HepG2 (cell line): ENCODE results near the gene FRAS1. TPM values are rescaled to one million over a fixed set of nuclear protein-coding genes. Genes with fewer than 3 reads are reported as not detected.

Source experiments
- ATAC-seq: fragments of 200-7000 bp; cut with Tn5 transposase; 3 replicates; pipeline ENCODE4 v1.9.1; 2020; ENCODE audit warnings: mild to moderate bottlenecking, moderate library complexity
- BruUV-seq: library from RNA; stranded (reverse); fragments of 400-500 nt; replicated peaks from 2 replicates; lab custom pipeline; 2021; lab: Mats Ljungman, UMichigan
- CTCF ChIA-PET: fragments of 300-600 bp; formaldehyde crosslinking; extraction: SDS; loops from one replicate; lab custom pipeline; 2021; ENCODE audit warnings: low total read pairs, inconsistent platforms, low intra/inter-chr PET ratio; lab: Yijun Ruan, JAX
- POLR2A ChIA-PET: fragments of 350-600 bp; sonication (Branson Sonifier 250); formaldehyde crosslinking; loops from one replicate; lab custom pipeline; 2020; ENCODE audit warnings: antibody characterized with exemption, inconsistent platforms; lab: Yijun Ruan, JAX
- DNase-seq: peaks from one replicate; pipeline ENCODE4 v3.0.0-alpha.2; 2015; ENCODE audit warnings: low spot score
- FAIRE-seq: peaks from 3 replicates; lab custom pipeline; 2011; peaks lifted over from hg19 to GRCh38; lab: Jason Lieb, UNC
- H2AFZ ChIP-seq: one replicate; pipeline ENCODE4 v1.6.1; 2011; ENCODE audit warnings: low read length, inconsistent platforms
- H3K27ac ChIP-seq: fragments of 300-600 bp; 3 replicates; pipeline ENCODE4 v1.8.0; 2011; ENCODE audit warnings: mixed run types, mild to moderate bottlenecking, mixed read lengths, low read length, inconsistent platforms; ENCODE audit not compliant: insufficient read depth; ENCODE audit errors: extremely low read length
- H3K27me3 ChIP-seq, 2 experiments: fragments of 200-600 bp in 1 of 2; 2 replicates in 1 of 2; 3 replicates in 1 of 2; pipeline versions ENCODE4 v1.6.0 to v1.8.0; 2011; ENCODE audit warnings: low read length in 2 of 2, mild to moderate bottlenecking in 2 of 2, moderate library complexity in 2 of 2, inconsistent platforms in 1 of 2; ENCODE audit not compliant: insufficient read depth in 2 of 2, control insufficient read depth in 1 of 2
- H3K36me3 ChIP-seq, 2 experiments: fragments of 200-600 bp in 1 of 2; replicated peaks in 1 of 2; 2 replicates in 1 of 2; 3 replicates in 1 of 2; pipeline versions ENCODE4 v1.5.1 to v1.8.0; 2011; ENCODE audit warnings: low read length in 2 of 2, inconsistent platforms in 1 of 2; ENCODE audit not compliant: insufficient read depth in 2 of 2, control insufficient read depth in 1 of 2
- H3K4me1 ChIP-seq: 2 replicates; pipeline ENCODE4 v1.5.1; 2012; ENCODE audit warnings: low read length, inconsistent platforms; ENCODE audit not compliant: insufficient read depth
- H3K4me2 ChIP-seq: 2 replicates; pipeline ENCODE4 v1.6.0; 2011; ENCODE audit warnings: low read depth, low read length, inconsistent platforms
- H3K4me3 ChIP-seq, 3 experiments: fragments of 200-600 bp in 1 of 3; sonication (generic), shearing (Covaris generic) in 1 of 3; replicated peaks in 1 of 3; 2 replicates each; pipeline ENCODE4 v1.5.1; 2011 to 2016; ENCODE audit warnings: low read length in 3 of 3, inconsistent platforms in 2 of 3, low read depth in 2 of 3, mild to moderate bottlenecking in 2 of 3, control low read depth in 1 of 3, mixed read lengths in 1 of 3; ENCODE audit not compliant: insufficient read depth in 1 of 3
- H3K79me2 ChIP-seq: one replicate; pipeline ENCODE4 v1.6.1; 2011; ENCODE audit warnings: low read length, inconsistent platforms; ENCODE audit not compliant: insufficient read depth
- H3K9ac ChIP-seq: 2 replicates; pipeline ENCODE4 v1.6.0; 2011; ENCODE audit warnings: mild to moderate bottlenecking, low read depth, low read length, inconsistent platforms; ENCODE audit not compliant: insufficient read depth
- H3K9me3 ChIP-seq: 2 replicates; pipeline ENCODE4 v1.5.1; 2012; ENCODE audit warnings: mild to moderate bottlenecking, low read length
- H4K20me1 ChIP-seq: 2 replicates; pipeline ENCODE4 v1.6.0; 2011; ENCODE audit warnings: inconsistent platforms, mild to moderate bottlenecking, low read length, moderate library complexity; ENCODE audit not compliant: insufficient read depth
- DMAP1 ChIP-seq: IDR thresholded peaks from 2 replicates; pipeline ENCODE4 v1.6.1; 2016
- HOXA7 ChIP-seq: sonication (generic); formaldehyde crosslinking; IDR thresholded peaks from 2 replicates; pipeline ENCODE4 v1.8.1; 2022; ENCODE audit warnings: mild to moderate bottlenecking, missing genetic modification reagents, moderate library complexity
- JUNB ChIP-seq: sonication (generic); formaldehyde crosslinking; IDR thresholded peaks from 2 replicates; pipeline ENCODE4 v1.8.0; 2022; ENCODE audit warnings: missing genetic modification reagents, mild to moderate bottlenecking, borderline replicate concordance
- MTA1 ChIP-seq: sonication (generic); formaldehyde crosslinking; IDR thresholded peaks from 2 replicates; pipeline ENCODE4 v1.4.0; 2020; ENCODE audit warnings: missing genetic modification reagents, mild to moderate bottlenecking, borderline replicate concordance
- MTF2 ChIP-seq: sonication (generic); formaldehyde crosslinking; IDR thresholded peaks from 2 replicates; pipeline ENCODE4 v1.5.0; 2020; ENCODE audit warnings: missing genetic modification reagents, borderline replicate concordance
- SMARCE1 ChIP-seq: fragments of 450-650 bp; IDR thresholded peaks from 2 replicates; pipeline ENCODE4 v1.6.1; 2017; ENCODE audit warnings: borderline replicate concordance
- SRY ChIP-seq: sonication (generic); formaldehyde crosslinking; IDR thresholded peaks from 2 replicates; pipeline ENCODE4 v1.8.0; 2022; ENCODE audit warnings: mild to moderate bottlenecking, missing genetic modification reagents
- ZC3H4 ChIP-seq: sonication (generic); formaldehyde crosslinking; IDR thresholded peaks from 2 replicates; pipeline ENCODE4 v1.4.0; 2020; ENCODE audit warnings: missing genetic modification reagents, borderline replicate concordance
- ZNF317 ChIP-seq: sonication (generic); formaldehyde crosslinking; IDR thresholded peaks from 2 replicates; pipeline ENCODE4 v1.5.0; 2020; ENCODE audit warnings: mild to moderate bottlenecking, missing genetic modification reagents
- WGBS: methylation state at CpG from one replicate; pipeline ENCODE4 v1.1.6; 2017; ENCODE audit warnings: low lambda C conversion rate; 5-methylcytosine and 5-hydroxymethylcytosine counted together
- in situ Hi-C: cut with HindIII; loops from 2 replicates; pipeline ENCODE4 v1.10.0; 2017; ENCODE audit warnings: low pct_unique_long_range_greater_than_20kb; ENCODE audit not compliant: extremely low pct_ligation_motif_present
- intact Hi-C: fragments of 100-400 bp; cut with micrococcal nuclease; formaldehyde crosslinking; loops from one replicate; pipeline ENCODE4 v1.10.0; 2022; ENCODE audit not compliant: unreplicated experiment
- polyA plus RNA-seq, 8 experiments: library from polyadenylated mRNA; depleted of rRNA in 3 of 8; stranded (reverse) in 7 of 8; unstranded in 1 of 8; fragments of >200 nt; fragmentation: Illumina TruSeq in 4 of 8; extraction: Trizol in 4 of 8; gene quantifications; 2 replicates each; pipeline versions ENCODE4 v1.2.1 to v1.2.3, GENCODE V29; 2011 to 2016; ENCODE audit warnings: low read depth in 4 of 8, missing spikeins in 1 of 8, mixed read lengths in 1 of 8; ENCODE audit not compliant: insufficient read depth in 1 of 8
- total RNA-seq, 5 experiments: library from RNA; depleted of rRNA; stranded (reverse); fragments of >200 nt; fragmentation: Illumina TruSeq; extraction: Trizol; gene quantifications; 2 replicates each; pipeline ENCODE4 v1.2.3, GENCODE V29; 2016; ENCODE audit warnings: low read depth in 1 of 5
- TF ChIP-seq, protein P1 (sequence below): sonication (generic); formaldehyde crosslinking; IDR thresholded peaks from 2 replicates; pipeline ENCODE4 v1.4.0; 2020; ENCODE audit warnings: missing genetic modification reagents
- TF ChIP-seq, protein P2 (sequence below): sonication (generic); formaldehyde crosslinking; IDR thresholded peaks from 2 replicates; pipeline ENCODE4 v1.4.0; 2020; ENCODE audit warnings: missing genetic modification reagents, mild to moderate bottlenecking, borderline replicate concordance
- TF ChIP-seq, protein P3 (sequence below): sonication (generic); formaldehyde crosslinking; IDR thresholded peaks from 2 replicates; pipeline ENCODE4 v1.4.0; 2020; ENCODE audit warnings: missing genetic modification reagents
- TF ChIP-seq, protein P4 (sequence below): sonication (generic); formaldehyde crosslinking; IDR thresholded peaks from 2 replicates; pipeline ENCODE4 v1.4.0; 2020; ENCODE audit warnings: missing genetic modification reagents

FRAS1 gene
- total and polyA plus RNA-seq, 2 of the 13 experiments (the other 11 are each of a cell fraction or from before 2014, with no cell fraction given): 22.5 to 31.6 TPM

DNA sequence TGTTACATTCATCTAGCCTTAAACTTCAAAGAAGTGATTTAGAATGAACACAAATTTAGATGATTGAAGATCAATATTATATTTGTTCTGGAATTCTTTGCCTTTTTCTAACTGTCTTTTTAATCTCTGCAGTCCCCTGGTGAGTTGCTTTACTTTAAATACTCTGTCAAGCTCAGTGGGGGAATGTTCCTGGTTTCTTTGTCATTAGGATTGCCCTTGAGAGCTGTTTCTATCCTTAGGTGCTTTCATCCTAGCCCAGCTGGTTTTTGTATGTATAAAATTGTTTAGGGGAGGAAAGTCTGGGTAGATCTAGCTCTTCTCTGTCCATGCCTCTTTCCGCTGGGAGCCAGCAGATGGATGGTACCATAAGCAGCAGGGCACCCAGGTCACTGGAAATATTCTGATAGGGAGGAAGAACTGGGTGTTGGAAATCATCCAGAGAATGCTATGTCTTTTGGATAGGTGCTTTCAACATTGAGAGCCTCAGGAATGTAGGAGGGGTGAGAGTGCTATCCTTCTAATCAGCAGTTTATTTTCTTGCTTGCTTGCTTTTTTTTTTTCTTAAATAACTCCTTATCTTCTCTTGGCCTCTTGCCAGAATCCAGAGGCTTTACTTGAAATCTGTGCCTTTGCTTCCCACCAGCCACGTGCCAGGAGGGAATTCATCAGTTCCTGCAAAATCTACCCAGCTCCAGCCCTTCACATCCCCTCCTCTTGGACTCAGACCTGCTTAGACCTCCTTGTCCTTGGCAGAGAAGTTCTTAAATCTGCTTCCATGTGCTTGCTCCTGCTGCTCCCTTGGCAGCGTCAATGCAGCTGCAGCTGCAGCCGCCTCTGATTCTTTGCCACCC, 279.2 kb downstream of the FRAS1 start:
- CTCF ChIA-PET: no interaction called here
- POLR2A ChIA-PET: no interaction called here
- TF ChIP-seq HOXA7 (CRISPR knock-in tag) (no peak), JUNB (CRISPR knock-in tag) (no peak), SRY (CRISPR knock-in tag) (no peak), ZNF317 (CRISPR knock-in tag) (no peak), SMARCE1 (no peak), ZC3H4 (no peak), DMAP1 (CRISPR knock-in tag) (no peak), MTA1 (no peak), MTF2 (no peak)
- TF ChIP-seq, protein P1, sequence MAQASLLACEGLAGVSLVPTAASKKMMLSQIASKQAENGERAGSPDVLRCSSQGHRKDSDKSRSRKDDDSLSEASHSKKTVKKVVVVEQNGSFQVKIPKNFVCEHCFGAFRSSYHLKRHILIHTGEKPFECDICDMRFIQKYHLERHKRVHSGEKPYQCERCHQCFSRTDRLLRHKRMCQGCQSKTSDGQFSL (CRISPR knock-in tag): no peak
- TF ChIP-seq, protein P2, sequence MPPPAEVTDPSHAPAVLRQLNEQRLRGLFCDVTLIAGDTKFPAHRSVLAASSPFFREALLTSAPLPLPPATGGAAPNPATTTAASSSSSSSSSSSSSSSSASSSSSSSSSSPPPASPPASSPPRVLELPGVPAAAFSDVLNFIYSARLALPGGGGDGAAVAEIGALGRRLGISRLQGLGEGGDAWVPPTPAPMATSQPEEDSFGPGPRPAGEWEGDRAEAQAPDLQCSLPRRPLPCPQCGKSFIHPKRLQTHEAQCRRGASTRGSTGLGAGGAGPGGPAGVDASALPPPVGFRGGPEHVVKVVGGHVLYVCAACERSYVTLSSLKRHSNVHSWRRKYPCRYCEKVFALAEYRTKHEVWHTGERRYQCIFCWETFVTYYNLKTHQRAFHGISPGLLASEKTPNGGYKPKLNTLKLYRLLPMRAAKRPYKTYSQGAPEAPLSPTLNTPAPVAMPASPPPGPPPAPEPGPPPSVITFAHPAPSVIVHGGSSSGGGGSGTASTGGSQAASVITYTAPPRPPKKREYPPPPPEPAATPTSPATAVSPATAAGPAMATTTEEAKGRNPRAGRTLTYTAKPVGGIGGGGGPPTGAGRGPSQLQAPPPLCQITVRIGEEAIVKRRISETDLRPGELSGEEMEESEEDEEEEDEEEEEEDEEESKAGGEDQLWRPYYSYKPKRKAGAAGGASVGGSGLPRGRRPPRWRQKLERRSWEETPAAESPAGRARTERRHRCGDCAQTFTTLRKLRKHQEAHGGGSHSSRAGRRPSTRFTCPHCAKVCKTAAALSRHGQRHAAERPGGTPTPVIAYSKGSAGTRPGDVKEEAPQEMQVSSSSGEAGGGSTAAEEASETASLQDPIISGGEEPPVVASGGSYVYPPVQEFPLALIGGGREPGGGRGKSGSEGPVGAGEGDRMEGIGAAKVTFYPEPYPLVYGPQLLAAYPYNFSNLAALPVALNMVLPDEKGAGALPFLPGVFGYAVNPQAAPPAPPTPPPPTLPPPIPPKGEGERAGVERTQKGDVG (CRISPR knock-in tag): no peak
- TF ChIP-seq, protein P3, sequence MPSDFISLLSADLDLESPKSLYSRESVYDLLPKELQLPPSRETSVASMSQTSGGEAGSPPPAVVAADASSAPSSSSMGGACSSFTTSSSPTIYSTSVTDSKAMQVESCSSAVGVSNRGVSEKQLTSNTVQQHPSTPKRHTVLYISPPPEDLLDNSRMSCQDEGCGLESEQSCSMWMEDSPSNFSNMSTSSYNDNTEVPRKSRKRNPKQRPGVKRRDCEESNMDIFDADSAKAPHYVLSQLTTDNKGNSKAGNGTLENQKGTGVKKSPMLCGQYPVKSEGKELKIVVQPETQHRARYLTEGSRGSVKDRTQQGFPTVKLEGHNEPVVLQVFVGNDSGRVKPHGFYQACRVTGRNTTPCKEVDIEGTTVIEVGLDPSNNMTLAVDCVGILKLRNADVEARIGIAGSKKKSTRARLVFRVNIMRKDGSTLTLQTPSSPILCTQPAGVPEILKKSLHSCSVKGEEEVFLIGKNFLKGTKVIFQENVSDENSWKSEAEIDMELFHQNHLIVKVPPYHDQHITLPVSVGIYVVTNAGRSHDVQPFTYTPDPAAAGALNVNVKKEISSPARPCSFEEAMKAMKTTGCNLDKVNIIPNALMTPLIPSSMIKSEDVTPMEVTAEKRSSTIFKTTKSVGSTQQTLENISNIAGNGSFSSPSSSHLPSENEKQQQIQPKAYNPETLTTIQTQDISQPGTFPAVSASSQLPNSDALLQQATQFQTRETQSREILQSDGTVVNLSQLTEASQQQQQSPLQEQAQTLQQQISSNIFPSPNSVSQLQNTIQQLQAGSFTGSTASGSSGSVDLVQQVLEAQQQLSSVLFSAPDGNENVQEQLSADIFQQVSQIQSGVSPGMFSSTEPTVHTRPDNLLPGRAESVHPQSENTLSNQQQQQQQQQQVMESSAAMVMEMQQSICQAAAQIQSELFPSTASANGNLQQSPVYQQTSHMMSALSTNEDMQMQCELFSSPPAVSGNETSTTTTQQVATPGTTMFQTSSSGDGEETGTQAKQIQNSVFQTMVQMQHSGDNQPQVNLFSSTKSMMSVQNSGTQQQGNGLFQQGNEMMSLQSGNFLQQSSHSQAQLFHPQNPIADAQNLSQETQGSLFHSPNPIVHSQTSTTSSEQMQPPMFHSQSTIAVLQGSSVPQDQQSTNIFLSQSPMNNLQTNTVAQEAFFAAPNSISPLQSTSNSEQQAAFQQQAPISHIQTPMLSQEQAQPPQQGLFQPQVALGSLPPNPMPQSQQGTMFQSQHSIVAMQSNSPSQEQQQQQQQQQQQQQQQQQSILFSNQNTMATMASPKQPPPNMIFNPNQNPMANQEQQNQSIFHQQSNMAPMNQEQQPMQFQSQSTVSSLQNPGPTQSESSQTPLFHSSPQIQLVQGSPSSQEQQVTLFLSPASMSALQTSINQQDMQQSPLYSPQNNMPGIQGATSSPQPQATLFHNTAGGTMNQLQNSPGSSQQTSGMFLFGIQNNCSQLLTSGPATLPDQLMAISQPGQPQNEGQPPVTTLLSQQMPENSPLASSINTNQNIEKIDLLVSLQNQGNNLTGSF (CRISPR knock-in tag): no peak
- TF ChIP-seq, protein P4, sequence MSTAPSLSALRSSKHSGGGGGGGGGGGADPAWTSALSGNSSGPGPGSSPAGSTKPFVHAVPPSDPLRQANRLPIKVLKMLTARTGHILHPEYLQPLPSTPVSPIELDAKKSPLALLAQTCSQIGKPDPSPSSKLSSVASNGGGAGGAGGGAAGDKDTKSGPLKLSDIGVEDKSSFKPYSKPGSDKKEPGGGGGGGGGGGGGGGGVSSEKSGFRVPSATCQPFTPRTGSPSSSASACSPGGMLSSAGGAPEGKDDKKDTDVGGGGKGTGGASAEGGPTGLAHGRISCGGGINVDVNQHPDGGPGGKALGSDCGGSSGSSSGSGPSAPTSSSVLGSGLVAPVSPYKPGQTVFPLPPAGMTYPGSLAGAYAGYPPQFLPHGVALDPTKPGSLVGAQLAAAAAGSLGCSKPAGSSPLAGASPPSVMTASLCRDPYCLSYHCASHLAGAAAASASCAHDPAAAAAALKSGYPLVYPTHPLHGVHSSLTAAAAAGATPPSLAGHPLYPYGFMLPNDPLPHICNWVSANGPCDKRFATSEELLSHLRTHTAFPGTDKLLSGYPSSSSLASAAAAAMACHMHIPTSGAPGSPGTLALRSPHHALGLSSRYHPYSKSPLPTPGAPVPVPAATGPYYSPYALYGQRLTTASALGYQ (CRISPR knock-in tag): no peak

More for the DNA sequence above, 279.2 kb downstream of the FRAS1 start:
- no TSS peak for BruUV-seq
- no peaks in the 10 kb centered on the region for H3K79me2 ChIP-seq
- in situ Hi-C loops (no loop called here), intact Hi-C loops (no loop called here)
- H3K4me1 ChIP-seq: no peaks in the 10 kb centered on the region
- H3K9me3 ChIP-seq: no peaks in the 10 kb centered on the region
- DNase-seq (no peak), ATAC-seq (no peak), FAIRE-seq (no peak)
- peaks cover 22 to 53% of the 10 kb centered on the region in 2 experiments; a peak in 4 of 5 replicates for H3K36me3 ChIP-seq
- WGBS: 94% methylated on average over 4 of the region's 4 CpGs
- no peak overlapping the region for H3K27ac ChIP-seq
- H4K20me1 ChIP-seq: no peaks in the 10 kb centered on the region
- H3K4me2 ChIP-seq: no peak overlapping the region
- H3K9ac ChIP-seq: no peak overlapping the region
- H3K27me3 ChIP-seq: no peaks in the 10 kb centered on the region
- no peak overlapping the region for H2AFZ ChIP-seq
- H3K4me3 ChIP-seq: no peak overlapping the region
